AG20443 (cell line): ENCODE results near the gene KDM1A.
A peak's percentile ranks its signal among the peaks of the same experiment; 100 is the strongest.
"Not testable (repeated sequence)": the region's sequence is repeated elsewhere in the genome, so short reads cannot be mapped to it uniquely, and the experiment has no call there.

ENCODE experiments used
- DNase-seq: peaks from one replicate; pipeline ENCODE4 v3.0.0; 2012; ENCODE audit warnings: low spot score, mixed read lengths

The KDM1A gene

DNA sequence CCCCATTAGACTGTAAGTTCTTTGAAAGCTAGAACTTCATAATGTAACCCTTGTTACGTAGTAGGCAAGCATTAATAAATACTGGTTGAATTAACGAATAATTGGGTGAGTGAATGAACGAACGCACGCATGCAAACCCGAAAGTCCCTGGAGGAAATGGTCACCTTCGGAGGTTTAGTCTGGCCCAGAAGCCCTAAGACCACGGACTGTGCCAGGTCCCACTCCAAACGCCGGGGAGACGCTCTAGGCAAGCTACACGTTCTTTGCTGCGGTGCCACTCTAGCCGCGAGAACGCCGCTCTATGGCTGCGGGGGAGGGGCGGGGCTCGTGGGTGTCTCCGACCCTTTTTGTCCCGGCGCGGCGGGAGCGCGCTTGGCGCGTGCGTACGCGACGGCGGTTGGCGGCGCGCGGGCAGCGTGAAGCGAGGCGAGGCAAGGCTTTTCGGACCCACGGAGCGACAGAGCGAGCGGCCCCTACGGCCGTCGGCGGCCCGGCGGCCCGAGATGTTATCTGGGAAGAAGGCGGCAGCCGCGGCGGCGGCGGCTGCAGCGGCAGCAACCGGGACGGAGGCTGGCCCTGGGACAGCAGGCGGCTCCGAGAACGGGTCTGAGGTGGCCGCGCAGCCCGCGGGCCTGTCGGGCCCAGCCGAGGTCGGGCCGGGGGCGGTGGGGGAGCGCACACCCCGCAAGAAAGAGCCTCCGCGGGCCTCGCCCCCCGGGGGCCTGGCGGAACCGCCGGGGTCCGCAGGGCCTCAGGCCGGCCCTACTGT lies at the start of gene KDM1A:
Gene KDM1A, plus strand, starts transcription at position 375 of the 769 bp plus-strand sequence. Its CDS starts 129 bp downstream, at position 504.
- peak; percentile 98 for DNase-seq

DNA sequence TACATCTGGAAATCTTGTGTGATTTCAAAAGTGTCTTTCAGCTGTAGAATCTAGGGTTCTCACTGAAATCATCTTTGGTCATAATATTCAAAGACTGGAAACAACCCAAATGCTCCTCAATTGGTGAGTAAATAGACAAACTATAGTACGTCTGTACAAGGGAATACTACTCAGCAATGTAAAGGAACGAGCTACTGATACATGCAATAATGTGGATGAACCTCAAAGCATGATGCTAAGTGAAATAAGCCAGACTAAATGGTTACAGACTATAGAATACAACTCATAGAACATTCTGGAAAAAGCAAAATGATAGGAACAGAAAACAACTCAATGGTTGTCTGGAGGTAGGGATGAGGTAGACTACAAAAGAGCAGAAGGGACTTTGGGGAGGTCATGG lies 49.2 kb upstream of the KDM1A start:
- no peak for DNase-seq

- DNase-seq = no peak
Observed at GRCh38 chr1:22971161-22971560, 48.1 kb upstream of the KDM1A start.

DNA sequence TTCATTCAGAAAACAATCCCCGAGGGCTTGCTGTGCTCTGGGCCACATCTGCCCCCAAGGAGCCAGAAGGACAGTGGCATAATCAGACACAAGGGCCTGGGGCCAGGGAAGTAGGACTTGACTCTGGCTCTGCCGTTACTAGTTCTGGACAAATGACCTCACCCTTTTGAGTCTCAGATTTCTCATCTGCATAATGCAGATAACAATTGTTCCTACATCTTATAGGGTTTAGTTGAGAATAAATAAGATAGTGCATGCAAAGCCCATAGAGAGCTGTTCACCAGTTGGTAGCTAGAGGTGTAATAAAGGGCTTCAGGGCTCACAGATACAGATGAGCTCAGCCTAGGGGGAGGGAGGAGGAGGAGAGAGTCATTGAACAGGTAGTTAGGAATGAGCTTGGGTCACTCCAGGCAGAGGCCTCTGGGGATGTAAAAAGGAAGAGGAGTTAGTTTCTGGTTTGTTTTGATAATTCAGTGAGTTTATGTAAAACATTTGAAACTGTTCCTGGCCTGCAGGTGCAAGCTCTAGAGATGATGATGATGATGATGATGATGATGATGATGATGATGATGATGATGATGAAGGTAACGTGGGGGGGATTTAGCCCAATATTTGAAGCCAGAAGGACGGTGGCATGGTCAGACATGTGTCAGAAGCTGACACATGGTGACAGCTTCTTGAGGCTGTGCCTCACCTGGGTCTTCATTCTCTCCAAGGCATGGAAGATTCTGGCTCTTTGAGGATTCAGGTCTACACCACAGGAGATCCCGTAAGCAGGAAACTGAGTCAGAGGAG lies 47.5 kb upstream of the KDM1A start:
- DNase-seq = no peak

DNA sequence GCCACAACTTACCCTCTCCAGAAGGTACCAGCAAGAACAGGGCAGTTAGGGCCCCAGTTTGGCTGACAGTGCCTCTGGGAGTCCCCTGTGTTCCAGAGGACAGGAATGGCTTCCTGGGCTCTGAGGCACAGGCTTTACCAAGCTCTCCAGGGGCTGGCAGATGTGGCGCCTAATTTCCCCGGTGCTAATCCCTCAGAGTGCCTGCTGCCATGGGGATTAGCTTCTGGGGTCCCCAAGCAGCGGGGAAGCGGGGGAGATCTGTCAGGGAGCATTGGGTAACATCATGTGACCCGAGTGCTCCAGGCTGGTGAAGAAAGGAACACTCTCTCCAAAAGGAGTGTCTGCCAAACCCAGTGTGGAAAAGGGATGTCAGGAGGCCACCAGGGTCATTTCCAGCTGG lies 46.5 kb upstream of the KDM1A start, which contains the start of gene LACTBL1:
Gene LACTBL1, minus strand, starts transcription at position 107 of the 400 bp plus-strand sequence. CDS start 550 bp downstream, outside the sequence.
- DNase-seq = no peak

DNA sequence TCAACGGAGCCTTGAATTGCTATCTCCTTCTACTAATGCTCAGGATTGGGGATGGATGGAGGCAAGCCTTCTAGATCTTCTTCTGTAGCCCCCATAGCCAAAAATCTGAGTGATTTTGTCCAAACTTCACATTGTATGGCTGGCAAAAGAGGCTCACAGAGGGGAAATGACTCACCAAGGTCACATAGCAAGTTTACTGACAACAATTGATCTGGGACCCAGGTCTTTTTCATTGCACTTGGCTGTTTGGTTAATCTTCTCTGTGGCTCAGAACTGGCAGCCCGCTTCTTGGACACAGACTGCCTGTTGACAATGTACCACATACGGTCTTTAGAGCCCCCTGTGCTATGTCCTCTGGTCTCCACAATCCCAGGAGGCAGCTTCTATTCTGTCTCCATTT lies 43.6 kb upstream of the KDM1A start:
- no peak for DNase-seq

- no peak for DNase-seq
Observed at GRCh38 chr1:22976127-22976460, 43.2 kb upstream of the KDM1A start.

DNA sequence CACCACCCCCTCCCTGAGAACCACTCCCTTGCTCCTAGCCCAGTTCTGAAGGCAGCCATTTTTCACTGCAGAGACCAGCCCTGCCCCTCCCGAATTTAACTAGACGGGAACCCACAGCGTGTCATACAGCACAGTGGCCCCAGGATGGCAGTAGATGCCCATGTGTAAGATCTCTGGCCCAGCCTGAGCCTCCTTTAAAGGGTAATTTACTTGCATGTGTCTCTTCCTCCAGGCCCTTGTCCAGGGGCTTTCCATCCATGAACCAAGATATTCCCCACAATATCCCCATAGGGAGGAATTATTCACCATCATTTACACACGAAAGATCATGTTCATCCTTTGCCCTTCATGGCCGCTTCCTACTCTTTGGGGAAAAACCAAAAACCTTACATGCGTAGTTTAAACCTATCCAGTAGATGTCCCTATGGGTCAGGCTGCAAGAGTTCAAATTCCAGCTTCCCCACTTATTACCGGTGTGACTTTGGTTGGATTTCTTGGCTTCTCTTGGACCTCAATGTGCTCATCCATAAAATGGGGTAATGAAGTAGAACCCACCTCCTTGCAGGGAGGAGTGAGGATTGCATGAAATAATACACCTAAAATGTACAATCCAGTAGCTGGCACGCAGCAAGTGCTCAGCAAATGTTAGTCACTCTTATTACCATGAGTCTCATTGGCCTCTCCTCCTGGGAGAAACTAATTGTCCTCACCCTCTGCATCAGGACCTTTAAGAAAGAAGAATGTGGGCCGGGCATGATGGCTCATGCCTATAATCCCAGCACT lies 42.6 kb upstream of the KDM1A start:
- peak; percentile 93 for DNase-seq

- no peak for DNase-seq
Observed at GRCh38 chr1:22978299-22978698, 41.0 kb upstream of the KDM1A start.

DNA sequence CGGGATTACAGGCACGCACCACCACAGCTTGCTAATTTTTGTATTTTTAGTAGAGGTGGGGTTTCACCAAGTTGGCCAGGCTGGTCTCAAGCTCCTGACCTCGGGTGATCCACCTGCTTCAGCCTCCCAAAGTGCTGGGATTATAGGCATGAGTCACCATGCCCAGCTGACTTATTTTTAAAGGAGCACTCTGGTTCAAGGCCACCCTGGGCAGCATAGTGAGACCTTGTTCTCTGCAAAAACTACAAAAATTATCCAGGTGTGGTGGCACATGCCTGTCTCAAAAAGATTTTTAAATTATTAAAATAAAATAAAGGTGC lies 38.8 kb upstream of the KDM1A start:
- DNase-seq = not testable (repeated sequence)

- DNase-seq = no peak
Observed at GRCh38 chr1:22983944-22984343, 35.3 kb upstream of the KDM1A start.

- not testable (repeated sequence) for DNase-seq
Observed at GRCh38 chr1:22992384-22992783, 26.9 kb upstream of the KDM1A start.

GRCh38 chr1:22993220-22993795 lies 26.0 kb upstream of the KDM1A start:
- DNase-seq = not testable (repeated sequence)

DNA sequence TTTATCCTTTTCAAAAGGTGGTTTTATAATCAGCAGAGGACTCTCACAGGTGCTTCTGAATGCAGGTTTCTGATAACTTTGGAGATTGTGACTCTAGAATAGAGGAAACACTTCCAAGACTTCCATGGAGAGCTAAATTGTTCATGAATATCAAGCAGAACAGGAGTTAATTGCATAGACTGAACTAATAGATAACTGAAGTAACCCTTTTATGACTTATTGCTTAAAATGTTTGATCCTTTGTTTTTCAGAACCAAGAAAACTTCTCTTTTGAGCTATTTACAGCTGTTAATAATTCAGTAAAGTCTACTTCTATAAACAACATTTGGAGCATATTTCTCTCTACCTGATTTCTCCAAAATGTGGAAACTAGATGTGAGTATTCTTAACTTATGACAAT lies 23.5 kb upstream of the KDM1A start:
- no peak for DNase-seq

GRCh38 chr1:22997528-22997927 lies 21.7 kb upstream of the KDM1A start:
- not testable (repeated sequence) for DNase-seq

DNA sequence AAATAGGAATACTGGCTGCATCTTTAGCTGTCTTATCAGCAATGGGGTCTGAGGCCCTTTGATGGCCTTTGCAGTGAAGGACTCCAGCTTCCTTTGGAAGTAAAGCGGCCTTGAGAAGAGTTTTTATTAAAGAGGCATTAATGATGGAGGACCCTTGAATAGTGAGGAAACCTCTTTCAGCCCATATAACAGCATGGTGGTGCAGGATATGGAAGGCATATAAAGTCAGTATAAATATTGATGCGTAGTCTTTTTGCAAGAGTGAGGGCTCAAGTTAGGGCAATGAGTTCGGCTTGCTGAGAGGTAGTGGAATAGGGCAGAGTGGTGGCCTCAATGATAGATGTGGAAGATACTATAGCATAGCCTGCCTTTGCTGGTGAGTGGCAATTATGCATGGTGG lies 19.1 kb upstream of the KDM1A start:
- DNase-seq = not testable (repeated sequence)

DNA sequence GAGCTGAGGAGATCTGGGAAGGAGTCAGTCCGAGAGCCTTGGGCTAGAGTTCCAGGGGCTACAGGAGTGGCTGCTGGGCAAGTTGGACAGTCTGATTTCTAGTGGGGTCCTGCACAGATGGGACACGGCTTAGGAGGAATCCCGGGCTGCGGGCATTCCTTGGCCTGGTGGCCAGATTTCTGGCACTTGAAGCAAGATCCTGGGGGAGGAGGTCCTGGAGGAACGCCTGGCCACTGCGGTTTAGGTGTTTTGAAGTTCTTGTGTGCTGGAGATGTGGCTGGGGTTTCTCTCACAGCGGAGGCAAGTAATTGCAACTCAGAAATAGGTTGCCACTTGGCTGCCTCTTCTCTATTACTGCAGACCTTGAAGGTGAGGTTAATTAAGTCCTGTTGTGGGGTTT lies 17.1 kb upstream of the KDM1A start:
- DNase-seq = not testable (repeated sequence)

DNA sequence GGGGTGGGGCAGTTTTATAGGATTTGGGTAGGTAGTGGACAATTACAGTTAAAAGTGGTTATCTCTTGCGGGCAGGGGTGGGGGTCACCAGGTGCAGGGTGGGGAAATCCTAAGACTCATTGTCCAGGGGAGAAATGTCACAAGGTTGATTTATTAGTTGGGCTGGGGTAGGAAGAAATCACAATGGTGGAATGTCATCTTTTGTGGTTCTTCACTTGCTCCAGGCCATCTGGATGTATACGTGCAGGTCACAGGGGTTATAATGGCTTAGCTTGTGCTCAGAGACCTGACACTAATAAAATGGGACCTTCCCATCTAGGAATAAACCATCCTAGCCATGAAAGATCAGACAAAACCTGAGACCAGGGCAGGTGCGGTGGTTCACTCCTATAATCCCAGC lies 15.2 kb upstream of the KDM1A start:
- DNase-seq = no peak

GRCh38 chr1:23004769-23005168 lies 14.5 kb upstream of the KDM1A start:
- not testable (repeated sequence) for DNase-seq

DNA sequence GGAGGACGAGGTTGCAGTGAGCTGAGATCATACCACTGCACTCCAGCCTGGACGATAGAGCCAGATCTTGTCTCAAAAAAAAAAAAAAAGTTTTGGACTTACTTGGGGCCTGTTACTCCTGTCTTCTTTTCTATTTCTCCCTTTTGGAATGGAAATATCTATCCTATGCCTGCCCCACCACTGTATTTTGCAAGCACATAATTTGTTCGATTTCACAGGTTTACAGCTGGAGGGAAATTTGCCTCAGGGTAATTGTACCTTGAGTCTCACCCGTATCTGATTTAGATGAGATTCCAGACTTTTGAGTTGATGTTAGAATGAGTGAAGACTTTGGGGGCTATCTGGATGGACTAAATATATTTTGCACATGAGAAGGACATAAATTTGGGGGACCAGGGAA lies 12.2 kb upstream of the KDM1A start:
- no peak for DNase-seq

GRCh38 chr1:23008901-23009300 lies 10.4 kb upstream of the KDM1A start:
- no peak for DNase-seq

DNA sequence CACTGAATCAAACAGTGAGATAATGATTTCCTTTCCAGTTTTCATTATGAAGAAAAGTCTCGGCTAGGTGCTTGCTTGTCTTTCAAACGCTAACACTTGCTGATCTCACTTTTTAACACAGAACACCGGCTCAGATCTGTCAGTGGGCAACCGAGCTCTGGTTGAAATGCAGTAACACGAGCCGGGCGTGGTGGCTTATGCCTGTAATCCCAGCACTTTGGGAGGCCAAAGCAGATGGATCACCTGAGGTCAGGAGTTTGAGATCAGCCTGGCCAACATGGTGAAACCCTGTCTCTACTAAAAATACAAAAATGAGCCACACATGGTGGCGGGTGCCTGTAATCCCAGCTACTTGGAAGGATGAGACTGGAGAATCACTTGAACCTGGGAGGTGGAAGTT lies 9.2 kb upstream of the KDM1A start:
- DNase-seq = not testable (repeated sequence)
